GM23338 (cell line): ENCODE results near the gene ADPRHL1. TPM values are rescaled to one million over a fixed set of nuclear protein-coding genes. Genes with fewer than 3 reads are reported as not detected.

Source experiments
- ATAC-seq: fragments of 200-7000 bp; cut with Tn5 transposase; 3 replicates; pipeline ENCODE4 v1.9.1; 2020
- DNase-seq: peaks from one replicate; pipeline ENCODE4 v3.0.0-alpha.2; 2015; ENCODE audit warnings: low spot score
- H2AFZ ChIP-seq: fragments of 200-600 bp; sonication (generic); 2 replicates; pipeline ENCODE4 v1.8.0; 2016; ENCODE audit warnings: antibody characterized with exemption, mild to moderate bottlenecking, moderate library complexity
- H3F3A ChIP-seq: fragments of 200-600 bp; sonication (generic); replicated peaks from 2 replicates; pipeline ENCODE4 v1.8.0; 2017; ENCODE audit warnings: antibody characterized with exemption, mixed run types, low read depth
- H3K27ac ChIP-seq: fragments of 200-600 bp; sonication (generic); 2 replicates; pipeline ENCODE4 v1.6.1; 2016; ENCODE audit warnings: low read depth
- H3K27me3 ChIP-seq: fragments of 200-600 bp; sonication (generic); 2 replicates; pipeline ENCODE4 v1.8.0; 2016; ENCODE audit warnings: mild to moderate bottlenecking, mixed run types, moderate library complexity; ENCODE audit not compliant: insufficient read depth
- H3K36me3 ChIP-seq: fragments of 200-600 bp; sonication (generic); 2 replicates; pipeline ENCODE4 v1.8.0; 2016; ENCODE audit warnings: mild to moderate bottlenecking; ENCODE audit not compliant: insufficient read depth
- H3K4me1 ChIP-seq: fragments of 200-600 bp; sonication (generic); 2 replicates; pipeline ENCODE4 v1.8.0; 2016; ENCODE audit warnings: mild to moderate bottlenecking, moderate library complexity; ENCODE audit not compliant: insufficient read depth
- H3K4me2 ChIP-seq: fragments of 200-600 bp; sonication (generic); 2 replicates; pipeline ENCODE4 v1.7.1; 2017; ENCODE audit warnings: mixed run types
- H3K4me3 ChIP-seq: fragments of 200-600 bp; sonication (generic); 2 replicates; pipeline ENCODE4 v1.6.1; 2016; ENCODE audit warnings: mixed run types
- H3K79me2 ChIP-seq: fragments of 200-600 bp; sonication (generic); replicated peaks from 2 replicates; pipeline ENCODE4 v1.8.0; 2017; ENCODE audit warnings: mild to moderate bottlenecking; ENCODE audit not compliant: insufficient read depth
- H3K9me2 ChIP-seq: fragments of 200-600 bp; sonication (generic); 2 replicates; pipeline ENCODE4 v1.8.0; 2017; ENCODE audit not compliant: insufficient read depth
- H4K20me1 ChIP-seq: fragments of 200-600 bp; sonication (generic); replicated peaks from 2 replicates; pipeline ENCODE4 v1.8.0; 2017; ENCODE audit warnings: mild to moderate bottlenecking; ENCODE audit not compliant: insufficient read depth
- H3K27ac Mint-ChIP-seq: 2 replicates; pipeline ENCODE4 v1.8.0; 2020; ENCODE audit warnings: inconsistent platforms, mild to moderate bottlenecking, moderate library complexity, mixed read lengths
- H3K27me3 Mint-ChIP-seq: 3 replicates; pipeline ENCODE4 v1.8.0; 2022; ENCODE audit warnings: low read depth, mild to moderate bottlenecking, moderate library complexity, mixed read lengths, inconsistent platforms; ENCODE audit not compliant: insufficient read depth, poor library complexity
- H3K36me3 Mint-ChIP-seq: 3 replicates; pipeline ENCODE4 v1.8.0; 2021; ENCODE audit warnings: low read depth, mild to moderate bottlenecking, inconsistent platforms, moderate library complexity, mixed read lengths
- H3K4me1 Mint-ChIP-seq: 3 replicates; pipeline ENCODE4 v1.8.0; 2020; ENCODE audit warnings: mild to moderate bottlenecking, inconsistent platforms, mixed read lengths
- H3K4me3 Mint-ChIP-seq: 3 replicates; pipeline ENCODE4 v1.8.0; 2021; ENCODE audit warnings: moderate library complexity, mild to moderate bottlenecking, inconsistent platforms, mixed read lengths
- H3K9me3 Mint-ChIP-seq: 3 replicates; pipeline ENCODE4 v1.8.0; 2020; ENCODE audit warnings: moderate library complexity, mild to moderate bottlenecking, inconsistent platforms, mixed read lengths
- CREB1 ChIP-seq: fragments of 250-450 bp; sonication (Bioruptor Pico); IDR thresholded peaks from 2 replicates; pipeline ENCODE4 v1.5.0; 2020; ENCODE audit warnings: low read depth, mild to moderate bottlenecking, moderate library complexity
- EZH2 ChIP-seq: fragments of 200-600 bp; sonication (generic); IDR thresholded peaks from one replicate; pipeline ENCODE4 v1.8.0; 2017; ENCODE audit warnings: antibody characterized with exemption, mild to moderate bottlenecking, low read depth; ENCODE audit not compliant: unreplicated experiment
- EZH2phosphoT487 ChIP-seq: fragments of 200-600 bp; sonication (generic); IDR thresholded peaks from one replicate; pipeline ENCODE4 v1.8.1; 2018; ENCODE audit warnings: antibody characterized with exemption; ENCODE audit not compliant: unreplicated experiment
- JUNB ChIP-seq: IDR thresholded peaks from one replicate; pipeline ENCODE4 v1.6.1; 2016; ENCODE audit warnings: antibody characterized with exemption; ENCODE audit not compliant: unreplicated experiment
- NANOG ChIP-seq: IDR thresholded peaks from 2 replicates; pipeline ENCODE4 v1.6.1; 2016; ENCODE audit warnings: antibody characterized with exemption, borderline replicate concordance
- POLR2AphosphoS5 ChIP-seq: IDR thresholded peaks from 2 replicates; pipeline ENCODE4 v1.6.1; 2016; ENCODE audit warnings: antibody characterized with exemption, low read depth
- REST ChIP-seq: IDR thresholded peaks from one replicate; pipeline ENCODE4 v1.6.1; 2018; ENCODE audit warnings: antibody characterized with exemption; ENCODE audit not compliant: unreplicated experiment
- STAT1 ChIP-seq: IDR thresholded peaks from one replicate; pipeline ENCODE4 v1.6.1; 2016; ENCODE audit warnings: antibody characterized with exemption; ENCODE audit not compliant: unreplicated experiment
- ZNF114 ChIP-seq: fragments of 250-450 bp; sonication (Bioruptor Pico); IDR thresholded peaks from 2 replicates; pipeline ENCODE4 v1.5.0; 2020; ENCODE audit warnings: mild to moderate bottlenecking, moderate library complexity
- ZNF331 ChIP-seq: fragments of 250-450 bp; sonication (Bioruptor Pico); IDR thresholded peaks from 2 replicates; pipeline ENCODE4 v1.5.0; 2020; ENCODE audit warnings: low read depth, mild to moderate bottlenecking, moderate library complexity
- ZNF462 ChIP-seq: fragments of 250-450 bp; sonication (Bioruptor Pico); IDR thresholded peaks from 2 replicates; pipeline ENCODE4 v1.5.0; 2020; ENCODE audit warnings: mild to moderate bottlenecking, moderate library complexity
- polyA plus RNA-seq: library from polyadenylated mRNA; unstranded; fragments of >200 nt; fragmentation: Nextera tagmentation; extraction: Ambion mirVana; gene quantifications from 2 replicates; pipeline ENCODE4 v1.2.1, GENCODE V29; 2016
- total RNA-seq: library from RNA; depleted of rRNA; stranded (reverse); fragments of >200 nt; shearing (Covaris generic); gene quantifications from 2 replicates; pipeline ENCODE4 v1.2.3, GENCODE V29; 2014
- TF ChIP-seq, protein P1 (sequence below), 2 experiments: fragments of 200-600 bp in 1 of 2; sonication (generic) in 1 of 2; conservative IDR thresholded peaks; 2 replicates each; pipeline versions ENCODE4 v1.5.1 to v1.6.1; 2016 to 2017; ENCODE audit warnings: antibody characterized with exemption in 2 of 2, low read depth in 2 of 2, mild to moderate bottlenecking in 2 of 2, moderate library complexity in 1 of 2
- TF ChIP-seq, protein P2 (sequence below): IDR thresholded peaks from 2 replicates; pipeline ENCODE4 v1.6.1; 2016; ENCODE audit warnings: antibody characterized with exemption

The ADPRHL1 gene
- total and polyA plus RNA-seq, 2 experiments from 2014 or later = 0.80 to 1.0 TPM

DNA sequence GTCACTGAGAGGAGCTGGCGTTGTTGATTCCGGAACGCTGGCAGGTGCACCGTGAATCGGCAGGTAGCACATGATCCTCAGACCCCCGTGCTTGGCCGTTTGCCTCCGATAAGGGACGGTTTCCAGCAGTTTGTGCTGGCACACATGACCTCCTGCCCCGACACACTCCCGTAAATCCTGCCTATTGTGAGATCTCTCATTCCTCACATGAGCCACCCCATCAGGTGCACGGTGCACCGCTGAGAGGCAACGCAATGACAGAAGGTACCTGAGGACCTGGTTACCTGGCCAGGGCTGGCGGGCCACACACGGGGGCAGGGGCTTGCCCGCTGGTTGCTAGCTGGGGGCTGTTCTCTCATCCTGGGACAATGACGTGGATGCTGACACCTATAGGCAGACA lies 2.1 kb upstream of the ADPRHL1 start:
- TF ChIP-seq REST = no peak
- TF ChIP-seq, protein P1, sequence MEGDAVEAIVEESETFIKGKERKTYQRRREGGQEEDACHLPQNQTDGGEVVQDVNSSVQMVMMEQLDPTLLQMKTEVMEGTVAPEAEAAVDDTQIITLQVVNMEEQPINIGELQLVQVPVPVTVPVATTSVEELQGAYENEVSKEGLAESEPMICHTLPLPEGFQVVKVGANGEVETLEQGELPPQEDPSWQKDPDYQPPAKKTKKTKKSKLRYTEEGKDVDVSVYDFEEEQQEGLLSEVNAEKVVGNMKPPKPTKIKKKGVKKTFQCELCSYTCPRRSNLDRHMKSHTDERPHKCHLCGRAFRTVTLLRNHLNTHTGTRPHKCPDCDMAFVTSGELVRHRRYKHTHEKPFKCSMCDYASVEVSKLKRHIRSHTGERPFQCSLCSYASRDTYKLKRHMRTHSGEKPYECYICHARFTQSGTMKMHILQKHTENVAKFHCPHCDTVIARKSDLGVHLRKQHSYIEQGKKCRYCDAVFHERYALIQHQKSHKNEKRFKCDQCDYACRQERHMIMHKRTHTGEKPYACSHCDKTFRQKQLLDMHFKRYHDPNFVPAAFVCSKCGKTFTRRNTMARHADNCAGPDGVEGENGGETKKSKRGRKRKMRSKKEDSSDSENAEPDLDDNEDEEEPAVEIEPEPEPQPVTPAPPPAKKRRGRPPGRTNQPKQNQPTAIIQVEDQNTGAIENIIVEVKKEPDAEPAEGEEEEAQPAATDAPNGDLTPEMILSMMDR (conservative IDR thresholded peaks at IDR 0.05; ENCODE audit: low read depth in 2 of 2) = no peak
- TF ChIP-seq STAT1 = no peak
- no peak for TF ChIP-seq JUNB
- TF ChIP-seq CREB1 = no peak
- no peak for TF ChIP-seq ZNF331
- TF ChIP-seq ZNF462 (CRISPR knock-in tag) = no peak
- TF ChIP-seq, protein P2, sequence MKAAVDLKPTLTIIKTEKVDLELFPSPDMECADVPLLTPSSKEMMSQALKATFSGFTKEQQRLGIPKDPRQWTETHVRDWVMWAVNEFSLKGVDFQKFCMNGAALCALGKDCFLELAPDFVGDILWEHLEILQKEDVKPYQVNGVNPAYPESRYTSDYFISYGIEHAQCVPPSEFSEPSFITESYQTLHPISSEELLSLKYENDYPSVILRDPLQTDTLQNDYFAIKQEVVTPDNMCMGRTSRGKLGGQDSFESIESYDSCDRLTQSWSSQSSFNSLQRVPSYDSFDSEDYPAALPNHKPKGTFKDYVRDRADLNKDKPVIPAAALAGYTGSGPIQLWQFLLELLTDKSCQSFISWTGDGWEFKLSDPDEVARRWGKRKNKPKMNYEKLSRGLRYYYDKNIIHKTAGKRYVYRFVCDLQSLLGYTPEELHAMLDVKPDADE = no peak
- no peak for TF ChIP-seq ZNF114
- TF ChIP-seq EZH2phosphoT487 = no peak
- TF ChIP-seq NANOG = no peak
- TF ChIP-seq POLR2AphosphoS5 = no peak
- no peak for TF ChIP-seq EZH2
- Histone ChIP-seq H3K4me2 (no peak overlapping the region), H3K36me3 (peaks cover 28% of the 10 kb centered on the region; the same call in 1 of the 2 replicates), H4K20me1 (no peaks in the 10 kb centered on the region; the same call in 1 of the 2 replicates), H2AFZ (no peak overlapping the region), H3K27me3 (no peaks in the 10 kb centered on the region), H3K9me2 (no peaks in the 10 kb centered on the region), H3K79me2 (no peaks in the 10 kb centered on the region), H3K4me3 (no peak overlapping the region), H3K27ac (no peak overlapping the region), H3K4me1 (peaks cover 7% of the 10 kb centered on the region; the same call in 1 of the 2 replicates), H3F3A (0 out of 2 replicates have a peak, but pooled peaks cover 6% of the 10 kb centered on the region)
- Mint-ChIP-seq H3K4me1 (peaks cover 6% of the 10 kb centered on the region; the same call in 2 of the 3 replicates), H3K27me3 (peaks cover 14% of the 10 kb centered on the region), H3K36me3 (peaks cover 49% of the 10 kb centered on the region), H3K4me3 (no peak overlapping the region), H3K9me3 (no peaks in the 10 kb centered on the region), H3K27ac (no peak overlapping the region; the same call in 1 of the 2 replicates)
- DNase-seq (no peak), ATAC-seq (no peak)
